Adrenal gland (tissue), 12 donors: ENCODE measurements around the gene SH2B2. TPM values are rescaled to one million over a fixed set of nuclear protein-coding genes. Genes with fewer than 3 reads are reported as not detected.
A peak's percentile ranks its signal among the peaks of the same experiment; 100 is the strongest.

Experiments
- DNase-seq, 7 donors: peaks; one replicate each; pipeline ENCODE4 v3.0.0-alpha.2; 2019 to 2020
- H3K27ac ChIP-seq, 5 donors: fragments of 200-600 bp; sonication (generic) in 4 of 5; 1 replicate in 3 of 5; 2 replicates in 2 of 5; pipeline versions ENCODE4 v1.5.1 to v1.8.0; 2016 to 2020; ENCODE audit warnings: mild to moderate bottlenecking in 1 of 5
- H3K27me3 ChIP-seq: fragments of 200-600 bp; 2 replicates; pipeline ENCODE4 v1.8.0; 2021
- H3K36me3 ChIP-seq, 2 donors: fragments of 200-600 bp; replicated peaks in 1 of 2; 1 replicate in 1 of 2; 2 replicates in 1 of 2; pipeline versions ENCODE4 v1.5.1 to v1.8.0; 2018 to 2022
- H3K4me1 ChIP-seq, 2 donors: fragments of 200-600 bp; replicated peaks in 1 of 2; 1 replicate in 1 of 2; 2 replicates in 1 of 2; pipeline versions ENCODE4 v1.5.1 to v1.8.0; 2018 to 2021
- H3K4me3 ChIP-seq, 4 donors: fragments of 200-600 bp; sonication (generic) in 3 of 4; one replicate each; pipeline ENCODE4 v1.5.1; 2016 to 2018
- H3K9me3 ChIP-seq, 3 donors: fragments of 200-600 bp; sonication (generic) in 1 of 3; replicated peaks in 1 of 3; 1 replicate in 2 of 3; 2 replicates in 1 of 3; pipeline versions ENCODE4 v1.5.1 to v1.8.0; 2016 to 2021
- POLR2A ChIP-seq, 2 donors: fragments of 450-650 bp; IDR thresholded peaks; one replicate each; pipeline ENCODE4 v1.6.1; 2017; ENCODE audit warnings: antibody characterized with exemption in 2 of 2, mild to moderate bottlenecking in 2 of 2, moderate library complexity in 1 of 2
- WGBS, 4 donors: extraction: QIAGEN DNeasy Blood & Tissue Kit in 2 of 4; methylation state at CpG; one replicate each; pipeline versions ENCODE4 v1.1.5 to v1.1.7; 2013 to 2017; 5-methylcytosine and 5-hydroxymethylcytosine counted together
- intact Hi-C, 2 donors: fragments of 100-400 bp; cut with DNase I; formaldehyde crosslinking; loops; one replicate each; pipeline versions ENCODE4 v1.14.1 to v1.15.0; 2022 to 2023
- polyA plus RNA-seq, 3 donors: library from polyadenylated mRNA; stranded (reverse); fragments of 200-250 nt in 2 of 3; fragments of 350-450 nt in 1 of 3; fragmentation: Illumina TruSeq in 1 of 3; extraction: RNeasy Lipid Tissue Mini Kit (QIAGEN cat#74804) in 1 of 3; gene quantifications; one replicate each; pipeline ENCODE4 v1.2.3, GENCODE V29; 2013 to 2014
- total RNA-seq, 9 donors: library from RNA; depleted of rRNA in 4 of 9; stranded (reverse); fragments of >200 nt in 4 of 9; fragments of 120-200 nt in 1 of 9; fragmentation: NEBNext Ultra II Directional in 1 of 9; extraction: Animal tissue kit (Norgen Biotek cat#: 25700) in 1 of 9; gene quantifications; one replicate each; pipeline versions ENCODE4 v1.1.0 to v1.2.4, GENCODE V29; 2013 to 2023
- TF ChIP-seq, protein P1 (sequence below), 6 experiments: fragments of 450-650 bp in 4 of 6; fragments of 200-600 bp in 2 of 6; sonication (generic) in 1 of 6; IDR thresholded peaks; 1 replicate in 5 of 6; 2 replicates in 1 of 6; pipeline versions ENCODE4 v1.5.1 to v1.8.0; 2016 to 2021; ENCODE audit warnings: antibody characterized with exemption in 6 of 6, mild to moderate bottlenecking in 2 of 6, moderate library complexity in 1 of 6
- donor health status: healthy with polysubstance abuse.
- donor health status: Bipolar disorder and iron deficiency.
- donor health status: DM: yes; HTN: yes; CAD: no.
- donor health status: DM: no; HTN: no; CAD: no.
- donor health status: DM: no; HTN: no; CAD: no.
- donor health status: DM: yes; HTN: yes; CAD: no.

Gene SH2B2
- total and polyA plus RNA-seq, 12 donors = 0.55 to 22.8 (median 5.0) TPM

DNA sequence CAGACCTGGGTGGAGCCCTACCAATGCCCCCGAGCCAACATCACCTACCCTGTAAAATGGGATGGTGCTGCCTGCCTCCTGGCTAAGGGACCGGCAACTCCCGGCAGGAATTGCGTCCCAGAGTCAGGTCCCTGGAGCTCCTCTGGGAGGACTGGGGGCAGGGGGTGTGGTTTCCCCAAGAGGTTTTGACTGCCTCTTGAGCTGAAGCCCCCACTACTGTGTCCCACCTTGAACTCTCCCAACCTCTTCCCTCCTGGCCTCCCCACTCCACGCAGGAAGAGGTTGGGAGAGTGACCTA lies 1.3 kb downstream of the SH2B2 start:
- TF ChIP-seq, protein P1, sequence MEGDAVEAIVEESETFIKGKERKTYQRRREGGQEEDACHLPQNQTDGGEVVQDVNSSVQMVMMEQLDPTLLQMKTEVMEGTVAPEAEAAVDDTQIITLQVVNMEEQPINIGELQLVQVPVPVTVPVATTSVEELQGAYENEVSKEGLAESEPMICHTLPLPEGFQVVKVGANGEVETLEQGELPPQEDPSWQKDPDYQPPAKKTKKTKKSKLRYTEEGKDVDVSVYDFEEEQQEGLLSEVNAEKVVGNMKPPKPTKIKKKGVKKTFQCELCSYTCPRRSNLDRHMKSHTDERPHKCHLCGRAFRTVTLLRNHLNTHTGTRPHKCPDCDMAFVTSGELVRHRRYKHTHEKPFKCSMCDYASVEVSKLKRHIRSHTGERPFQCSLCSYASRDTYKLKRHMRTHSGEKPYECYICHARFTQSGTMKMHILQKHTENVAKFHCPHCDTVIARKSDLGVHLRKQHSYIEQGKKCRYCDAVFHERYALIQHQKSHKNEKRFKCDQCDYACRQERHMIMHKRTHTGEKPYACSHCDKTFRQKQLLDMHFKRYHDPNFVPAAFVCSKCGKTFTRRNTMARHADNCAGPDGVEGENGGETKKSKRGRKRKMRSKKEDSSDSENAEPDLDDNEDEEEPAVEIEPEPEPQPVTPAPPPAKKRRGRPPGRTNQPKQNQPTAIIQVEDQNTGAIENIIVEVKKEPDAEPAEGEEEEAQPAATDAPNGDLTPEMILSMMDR (IDR thresholded peaks at IDR 0.05) = no peak
- no peak for TF ChIP-seq POLR2A (IDR thresholded peaks at IDR 0.05)
- no peaks in the 10 kb centered on the region for H3K9me3 ChIP-seq
- H3K27ac ChIP-seq = no peak overlapping the region
- H3K4me3 ChIP-seq = peak overlapping the region in 2 of 4 donors; percentile 81 to 91
- WGBS, 4 donors = 7 to 18% (median 13%) methylated on average over 1 to 5 of the region's 5 CpGs
- intact Hi-C loops = loop anchor here in 1 of 2 donors (10.0 kb wide), 1 partner anchor 167 kb away; no protein-coding TSS in a partner anchor
- H3K36me3 ChIP-seq = no peaks in the 10 kb centered on the region
- DNase-seq = no peak
- H3K27me3 ChIP-seq = no peaks in the 10 kb centered on the region
- peaks cover 15 to 20% of the 10 kb centered on the region in 2 donors for H3K4me1 ChIP-seq

DNA sequence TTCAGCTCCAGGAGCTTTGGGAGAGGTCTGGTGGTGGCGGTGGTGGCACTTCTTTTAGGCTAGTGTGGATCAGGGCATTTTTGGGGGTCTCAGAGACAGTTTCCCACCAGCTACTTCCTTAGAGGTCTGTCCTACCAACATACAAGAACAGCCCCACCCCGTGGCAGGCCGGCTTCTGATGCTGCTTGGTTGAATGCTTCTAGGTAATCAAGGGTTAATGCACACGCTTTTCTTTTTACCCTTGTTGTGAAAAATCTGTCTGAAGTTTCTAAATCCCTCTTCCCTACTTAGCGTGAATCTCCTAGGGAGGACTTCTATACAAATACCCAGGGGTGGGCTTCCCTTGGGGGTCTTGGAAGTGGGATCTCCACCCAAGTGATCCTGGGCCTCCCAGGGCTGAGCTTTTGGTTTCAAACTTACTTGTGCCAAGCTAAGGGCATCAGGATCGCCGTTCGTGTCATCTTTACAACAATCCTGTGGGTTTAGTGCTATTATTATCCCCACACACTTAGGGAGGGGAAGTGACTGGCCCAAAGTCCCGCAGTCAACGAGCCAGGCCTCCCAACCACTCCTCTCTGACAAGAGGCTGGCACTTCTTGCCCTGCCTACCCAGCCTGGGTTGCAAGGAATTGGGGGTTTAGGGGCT lies 1.7 kb downstream of the SH2B2 start:
- H3K27ac ChIP-seq = no peak overlapping the region
- H3K4me3 ChIP-seq = no peak overlapping the region
- no peaks in the 10 kb centered on the region for H3K36me3 ChIP-seq
- peaks cover 15 to 20% of the 10 kb centered on the region in 2 donors for H3K4me1 ChIP-seq
- no peaks in the 10 kb centered on the region for H3K9me3 ChIP-seq
- DNase-seq = no peak
- H3K27me3 ChIP-seq = no peaks in the 10 kb centered on the region
- 45 to 52% (median 49%) methylated on average over 9 to 10 of the region's 10 CpGs for WGBS, 4 donors
- TF ChIP-seq, protein P1 (IDR thresholded peaks at IDR 0.05) = no peak
- TF ChIP-seq POLR2A (IDR thresholded peaks at IDR 0.05) = no peak
- intact Hi-C loops = loop anchor here in 1 of 2 donors (10.0 kb wide), 1 partner anchor 166 kb away; no protein-coding TSS in a partner anchor

DNA sequence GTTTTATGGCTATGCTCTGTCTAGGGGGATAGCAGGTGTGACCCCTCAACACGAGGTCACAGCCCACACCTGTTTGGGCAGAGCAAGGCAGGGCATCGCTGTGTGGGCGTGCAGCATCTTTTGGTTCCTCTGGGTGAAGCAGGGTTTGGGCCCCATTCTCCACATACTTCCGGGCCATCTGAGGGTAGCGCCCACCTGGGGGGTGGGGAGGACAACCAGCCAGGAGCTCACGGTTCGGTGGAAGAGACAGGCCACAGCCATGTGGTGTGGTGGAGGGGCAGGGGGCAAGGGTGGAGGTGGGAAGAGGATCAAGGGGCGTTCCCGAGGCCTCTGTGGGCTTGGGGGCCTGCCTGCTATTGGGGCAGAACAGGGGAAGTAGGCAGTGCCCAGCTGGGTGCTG lies 2.4 kb downstream of the SH2B2 start:
- Histone ChIP-seq H3K27me3 (no peaks in the 10 kb centered on the region), H3K36me3 (no peaks in the 10 kb centered on the region), H3K4me3 (no peak overlapping the region), H3K27ac (no peak overlapping the region), H3K4me1 (peaks cover 15 to 20% of the 10 kb centered on the region in 2 donors), H3K9me3 (no peaks in the 10 kb centered on the region)
- 80 to 89% (median 83%) methylated on average over 4 to 9 of the region's 9 CpGs for WGBS, 4 donors
- no peak for DNase-seq
- no peak for TF ChIP-seq POLR2A (IDR thresholded peaks at IDR 0.05)
- TF ChIP-seq, protein P1 (IDR thresholded peaks at IDR 0.05) = no peak
- intact Hi-C loops = loop anchor here in 1 of 2 donors (10.0 kb wide), 1 partner anchor 166 kb away; no protein-coding TSS in a partner anchor

DNA sequence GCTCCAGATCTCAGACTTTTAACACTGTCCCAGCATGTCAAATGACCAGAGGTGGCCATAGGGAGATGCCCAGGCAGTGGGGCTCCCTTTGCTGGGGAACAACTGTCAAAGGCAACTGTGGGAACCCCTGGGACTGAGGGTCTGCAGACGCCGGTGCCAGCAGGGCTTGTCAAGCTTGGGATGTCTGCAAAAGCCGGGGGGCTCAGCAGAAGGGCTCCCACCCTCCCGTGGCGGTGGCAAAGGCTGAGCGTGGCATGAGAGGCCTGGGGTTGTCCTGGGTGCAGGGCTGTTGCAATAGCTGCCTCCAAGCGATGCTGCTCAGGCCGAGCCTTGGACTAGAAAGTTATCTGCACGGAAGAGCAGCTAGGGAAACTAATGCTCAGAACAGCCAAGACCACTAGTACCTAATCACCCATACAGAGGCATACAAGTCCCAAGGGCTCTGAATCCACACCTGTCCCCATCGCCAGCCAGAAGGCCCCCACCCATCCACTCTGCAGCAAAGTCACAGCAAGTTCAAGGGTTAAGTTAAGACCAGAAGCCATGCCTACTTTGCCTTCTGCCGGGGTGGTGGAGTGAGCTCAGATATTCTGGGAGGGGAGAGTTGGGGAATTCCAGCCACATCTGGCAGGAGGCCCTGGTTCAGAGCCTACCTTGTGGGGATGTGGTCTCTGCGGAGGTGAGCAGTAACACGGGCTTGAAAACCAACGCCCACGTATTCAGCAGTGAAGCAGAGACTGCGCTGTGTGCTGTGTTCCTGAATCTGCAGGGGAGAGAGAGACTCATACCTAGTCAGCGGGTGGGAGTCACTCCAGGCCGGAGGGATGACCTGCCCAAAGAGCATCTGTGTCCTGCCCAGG lies 4.6 kb downstream of the SH2B2 start:
- intact Hi-C loops = loop anchor here in 1 of 2 donors (10.0 kb wide), 1 partner anchor 164 kb away; no protein-coding TSS in a partner anchor
- Histone ChIP-seq H3K4me1 (peaks cover 14 to 15% of the 10 kb centered on the region in 2 donors), H3K9me3 (no peaks in the 10 kb centered on the region), H3K4me3 (no peak overlapping the region), H3K36me3 (no peaks in the 10 kb centered on the region), H3K27ac (no peak overlapping the region), H3K27me3 (no peaks in the 10 kb centered on the region)
- no peak for DNase-seq
- 76 to 81% (median 79%) methylated on average over 9 to 18 of the region's 18 CpGs for WGBS, 4 donors
- no peak for TF ChIP-seq POLR2A (IDR thresholded peaks at IDR 0.05)
- TF ChIP-seq, protein P1 (IDR thresholded peaks at IDR 0.05) = no peak
